MM.1S (cell line): ENCODE data around the gene NDUFV3.

Experiments used
- CTCF ChIP-seq: fragments of 300-600 bp; sonication (generic); IDR thresholded peaks from 2 replicates; pipeline ENCODE4 v1.5.1; 2016; ENCODE audit warnings: antibody characterized with exemption, low read length, mixed read lengths
- EZH2 ChIP-seq: fragments of 300-600 bp; sonication (generic); optimal IDR thresholded peaks from 2 replicates; pipeline ENCODE3; 2017; ENCODE audit warnings: low read depth, mild to moderate bottlenecking, antibody characterized with exemption, low read length, mixed read lengths
- EZH2phosphoT487 ChIP-seq: fragments of 300-600 bp; sonication (generic); IDR thresholded peaks from 2 replicates; pipeline ENCODE4 v1.6.1; 2018; ENCODE audit warnings: antibody characterized with exemption, low read length

- TF ChIP-seq CTCF (no peak), EZH2phosphoT487 (no peak), EZH2 (no peak)
Measured at GRCh38 chr21:42887326-42887725, 5.8 kb upstream of the NDUFV3 start.
